Measurements from ENCODE around the gene EFHB.
"Not testable (repeated sequence)": the region's sequence is repeated elsewhere in the genome, so short reads cannot be mapped to it uniquely, and the experiment has no call there.

EFHB gene

GRCh38 chr3:19920401-19921080 lies 13.5 kb downstream of the EFHB start:
- DNase-seq: no peak

- no peak for DNase-seq
Observed at GRCh38 chr3:19917167-19917566, 16.9 kb downstream of the EFHB start.

GRCh38 chr3:19911452-19911851 lies 22.6 kb downstream of the EFHB start:
- DNase-seq: no peak

GRCh38 chr3:19907523-19907922 lies 26.5 kb downstream of the EFHB start:
- no peak for DNase-seq

- DNase-seq: no peak
Observed at GRCh38 chr3:19903649-19904048, 30.4 kb downstream of the EFHB start.

GRCh38 chr3:19901918-19902317 lies 32.1 kb downstream of the EFHB start:
- DNase-seq: no peak

- no peak for DNase-seq
Observed at GRCh38 chr3:19901337-19901736, 32.7 kb downstream of the EFHB start.

GRCh38 chr3:19899833-19900232 lies 34.2 kb downstream of the EFHB start:
- DNase-seq: not testable (repeated sequence)

- DNase-seq: no peak
Observed at GRCh38 chr3:19899264-19899663, 34.8 kb downstream of the EFHB start.

- no peak for DNase-seq
Observed at GRCh38 chr3:19898721-19899120, 35.3 kb downstream of the EFHB start.

- no peak for DNase-seq
Observed at GRCh38 chr3:19891740-19892139, 42.3 kb downstream of the EFHB start.

- no peak for DNase-seq
Observed at GRCh38 chr3:19888428-19889152, 45.4 kb downstream of the EFHB start.

GRCh38 chr3:19887122-19887521 lies 46.9 kb downstream of the EFHB start:
- DNase-seq: not testable (repeated sequence)

- no peak for DNase-seq
Observed at GRCh38 chr3:19886404-19886803, 47.6 kb downstream of the EFHB start.

- no peak for DNase-seq
Observed at GRCh38 chr3:19885468-19885867, 48.5 kb downstream of the EFHB start.

GRCh38 chr3:19881852-19882251 lies 52.2 kb downstream of the EFHB start:
- DNase-seq: no peak

- no peak for DNase-seq
Observed at GRCh38 chr3:19881036-19881435, 53.0 kb downstream of the EFHB start.

- DNase-seq: no peak
Observed at GRCh38 chr3:19877656-19878055, 56.4 kb downstream of the EFHB start.

- peak; percentile 37 to 42 for DNase-seq
Observed at GRCh38 chr3:19866751-19867347, 67.2 kb downstream of the EFHB start.

- not testable (repeated sequence) for DNase-seq
Observed at GRCh38 chr3:19855318-19855717, 78.7 kb downstream of the EFHB start.

- not testable (repeated sequence) for DNase-seq
Observed at GRCh38 chr3:19846609-19847008, 87.4 kb downstream of the EFHB start.
